GM19025 (cell line): ENCODE data around the gene MSGN1.

Experiments
- ATAC-seq: cut with Tn5 transposase; IDR thresholded peaks from one replicate; pipeline ENCODE4 v1.9.1; 2021; ENCODE audit warnings: mild to moderate bottlenecking, low read depth, moderate library complexity; ENCODE audit not compliant: unreplicated experiment

Gene MSGN1

DNA sequence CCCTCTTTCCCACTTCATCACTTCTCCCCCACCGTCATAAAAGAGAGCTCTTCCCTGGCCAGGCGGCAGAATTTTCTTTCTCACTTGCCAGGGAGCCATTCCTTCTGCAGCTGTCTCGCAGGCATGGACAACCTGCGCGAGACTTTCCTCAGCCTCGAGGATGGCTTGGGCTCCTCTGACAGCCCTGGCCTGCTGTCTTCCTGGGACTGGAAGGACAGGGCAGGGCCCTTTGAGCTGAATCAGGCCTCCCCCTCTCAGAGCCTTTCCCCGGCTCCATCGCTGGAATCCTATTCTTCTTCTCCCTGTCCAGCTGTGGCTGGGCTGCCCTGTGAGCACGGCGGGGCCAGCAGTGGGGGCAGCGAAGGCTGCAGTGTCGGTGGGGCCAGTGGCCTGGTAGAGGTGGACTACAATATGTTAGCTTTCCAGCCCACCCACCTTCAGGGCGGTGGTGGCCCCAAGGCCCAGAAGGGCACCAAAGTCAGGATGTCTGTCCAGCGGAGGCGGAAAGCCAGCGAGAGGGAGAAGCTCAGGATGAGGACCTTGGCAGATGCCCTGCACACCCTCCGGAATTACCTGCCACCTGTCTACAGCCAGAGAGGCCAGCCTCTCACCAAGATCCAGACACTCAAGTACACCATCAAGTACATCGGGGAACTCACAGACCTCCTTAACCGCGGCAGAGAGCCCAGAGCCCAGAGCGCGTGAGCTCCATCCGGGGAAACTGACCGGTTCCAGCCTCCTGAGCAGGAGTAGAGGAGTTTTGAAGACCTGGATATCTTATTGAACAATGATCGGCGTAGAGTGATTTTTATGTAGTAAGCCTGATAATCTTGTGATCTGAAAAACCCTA lies at the start of gene MSGN1:
Gene MSGN1 (plus strand): TSS at position 65 of the 850 bp plus-strand sequence. CDS start 59 bp downstream, at position 124.
- no peak for ATAC-seq

- no peak for ATAC-seq
Observed at GRCh38 chr2:17768894-17769293, 47.4 kb upstream of the MSGN1 start.

- ATAC-seq: no peak
Observed at GRCh38 chr2:17771956-17772355, 44.3 kb upstream of the MSGN1 start.

- no peak for ATAC-seq
Observed at GRCh38 chr2:17772532-17772931, 43.7 kb upstream of the MSGN1 start.

DNA sequence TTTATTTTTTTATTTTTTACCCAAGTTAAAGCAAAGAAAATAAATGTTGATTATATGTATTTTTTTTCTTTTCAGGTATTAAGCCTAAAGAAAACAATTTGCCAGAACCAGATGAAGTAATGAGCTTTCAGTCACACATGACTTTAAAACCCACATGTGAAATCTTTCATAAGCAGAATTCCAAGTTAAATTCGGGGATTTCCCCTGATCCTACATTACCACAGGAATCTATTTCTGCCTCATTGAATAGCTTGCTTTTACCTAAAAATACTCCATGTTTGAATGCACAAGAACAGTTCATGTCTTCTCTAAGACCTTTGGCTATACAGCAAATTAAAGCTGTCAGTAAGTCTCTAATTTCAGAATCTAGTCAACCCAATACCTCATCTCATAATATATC lies 35.7 kb upstream of the MSGN1 start:
- ATAC-seq: no peak

DNA sequence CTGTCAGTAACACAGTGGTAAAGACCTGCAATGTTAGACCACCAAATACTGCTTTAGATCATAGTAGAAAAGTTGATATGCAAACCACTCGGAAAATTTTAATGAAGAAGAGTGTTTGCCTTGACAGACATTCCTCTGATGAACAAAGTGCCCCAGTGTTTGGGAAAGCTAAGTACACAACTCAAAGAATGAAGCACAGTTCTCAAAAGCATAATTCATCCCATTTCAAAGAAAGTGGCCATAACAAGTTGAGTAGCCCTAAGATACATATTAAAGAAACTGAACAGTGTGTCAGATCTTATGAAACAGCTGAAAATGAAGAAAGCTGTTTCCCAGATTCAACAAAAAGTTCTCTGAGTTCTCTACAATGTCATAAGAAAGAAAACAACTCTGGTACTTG lies 34.8 kb upstream of the MSGN1 start:
- ATAC-seq: no peak

DNA sequence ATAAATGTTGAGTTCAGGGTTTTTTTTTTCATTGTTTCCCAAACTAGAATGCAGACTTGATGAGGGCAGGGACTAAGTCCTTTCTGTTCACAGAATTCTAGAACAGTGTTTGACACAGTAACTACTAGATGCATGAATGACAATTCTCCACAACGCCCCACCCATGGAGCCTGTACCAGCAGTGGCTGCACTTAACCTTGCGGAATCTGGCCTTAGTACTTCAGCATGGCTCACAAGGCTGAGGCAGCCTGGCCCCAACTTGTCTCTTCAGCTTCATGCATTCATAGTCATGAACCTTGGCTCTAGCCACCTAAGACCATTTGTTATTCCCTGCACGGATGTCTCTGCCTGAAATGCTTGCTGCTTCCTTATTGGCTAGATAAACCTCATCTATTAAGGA lies 29.5 kb upstream of the MSGN1 start:
- ATAC-seq: no peak

DNA sequence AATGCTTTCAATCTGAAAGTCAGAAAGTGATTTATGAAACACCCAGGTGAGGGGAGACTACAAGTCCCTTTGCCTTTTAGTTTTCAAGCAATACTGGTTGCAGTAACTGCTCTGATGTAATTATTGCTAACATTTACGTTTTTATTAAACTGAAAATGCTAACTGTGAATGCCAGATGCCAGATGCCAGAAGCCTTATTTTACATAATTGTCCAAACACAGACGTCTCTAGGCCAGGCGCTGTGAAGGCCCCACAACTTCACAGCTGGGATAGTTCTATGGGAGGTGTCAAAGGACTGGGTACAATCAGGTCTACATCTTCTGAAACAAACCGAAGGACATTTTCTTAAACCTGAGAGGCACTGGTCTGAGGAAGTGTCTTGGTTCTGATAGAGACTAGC lies 27.5 kb upstream of the MSGN1 start:
- ATAC-seq: no peak

GRCh38 chr2:17790536-17790935 lies 25.7 kb upstream of the MSGN1 start:
- no peak for ATAC-seq

DNA sequence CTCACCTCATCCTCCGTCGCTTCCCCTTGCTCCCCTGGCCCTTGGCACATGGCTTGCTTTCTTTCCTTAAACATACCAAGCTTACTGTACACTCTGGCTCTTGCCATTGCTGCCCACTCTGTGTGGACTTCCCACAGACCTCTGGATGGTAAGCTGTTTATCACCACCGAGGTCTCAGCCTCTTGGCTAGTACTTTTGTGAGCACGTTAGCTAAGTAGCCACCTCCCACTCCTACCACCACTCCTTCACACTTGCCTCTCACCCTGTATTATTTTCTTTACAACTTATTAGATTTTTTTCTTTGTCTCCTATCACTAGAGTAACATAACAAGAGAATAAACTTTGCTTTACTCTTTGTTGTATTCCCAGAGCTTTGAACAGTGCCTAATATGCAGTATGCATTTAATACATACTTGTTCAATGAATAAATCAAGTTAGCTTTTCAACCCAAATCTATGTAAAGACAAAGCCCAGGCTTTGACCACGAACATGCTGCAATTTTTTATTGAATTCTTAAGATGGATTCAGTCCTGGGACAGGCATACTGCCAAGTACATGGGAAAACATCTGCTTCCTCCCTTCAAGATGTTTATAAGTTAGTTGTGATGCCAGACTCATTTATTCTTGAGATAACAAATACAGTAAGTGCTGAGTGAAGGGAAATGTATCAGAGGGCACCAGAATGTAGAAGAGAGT lies 25.0 kb upstream of the MSGN1 start:
- ATAC-seq: no peak

DNA sequence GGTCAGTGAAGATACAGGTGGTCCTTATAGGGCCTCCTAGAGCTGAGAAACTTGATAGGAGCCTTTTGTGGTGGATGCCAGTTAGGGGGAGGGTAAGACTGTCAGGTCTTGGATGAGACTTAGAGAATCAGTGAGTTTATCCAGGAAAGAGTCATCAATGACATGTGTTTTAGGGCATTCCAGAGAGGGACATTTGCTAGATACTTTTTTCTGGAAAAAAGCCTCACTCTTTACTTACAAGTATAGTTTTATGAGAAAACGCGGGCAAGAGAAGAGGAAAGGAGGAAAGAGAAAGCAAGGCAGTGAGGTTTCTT lies 24.5 kb upstream of the MSGN1 start:
- no peak for ATAC-seq

GRCh38 chr2:17792515-17792914 lies 23.7 kb upstream of the MSGN1 start:
- no peak for ATAC-seq

GRCh38 chr2:17793296-17793695 lies 23.0 kb upstream of the MSGN1 start:
- no peak for ATAC-seq

GRCh38 chr2:17793803-17794354 lies 22.4 kb upstream of the MSGN1 start:
- ATAC-seq: no peak

DNA sequence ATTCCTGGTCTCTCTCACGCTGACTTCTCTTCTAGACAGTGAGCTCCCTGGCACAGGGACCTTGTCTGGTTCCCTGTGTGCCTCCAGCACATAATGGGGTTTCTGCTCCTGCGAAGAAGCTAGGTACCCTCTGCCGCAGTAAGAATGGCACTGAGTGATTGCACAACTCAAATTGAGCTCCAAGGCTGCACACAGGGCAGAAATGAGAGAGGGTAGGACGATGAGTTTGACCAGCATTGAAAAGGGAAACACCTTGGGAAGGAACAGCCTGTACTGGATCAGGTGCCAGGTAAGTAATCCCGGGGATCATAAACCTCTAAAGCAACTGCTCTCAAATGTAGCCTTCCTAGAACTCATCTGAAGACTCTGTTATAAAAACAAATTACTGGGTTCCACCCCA lies 21.0 kb upstream of the MSGN1 start:
- ATAC-seq: no peak

DNA sequence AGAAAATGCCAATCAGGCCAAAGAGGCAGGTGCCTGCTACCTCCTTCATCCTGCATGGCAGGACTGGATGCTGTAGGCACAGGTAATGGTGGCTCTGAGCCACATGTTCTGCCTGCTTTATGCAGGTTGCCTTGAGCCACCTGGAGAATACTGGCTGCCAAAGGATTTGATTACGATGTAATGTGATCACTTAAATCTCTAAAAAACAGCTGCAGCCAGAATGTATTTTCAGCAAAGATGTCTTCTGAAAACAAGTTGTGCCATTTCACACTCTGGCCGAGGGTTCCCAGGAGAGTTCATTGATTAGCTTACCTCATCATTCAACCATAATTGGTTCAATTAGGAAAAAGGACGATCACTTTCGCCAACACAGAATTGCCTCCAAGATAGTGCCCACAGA lies 17.9 kb upstream of the MSGN1 start:
- no peak for ATAC-seq

- ATAC-seq: no peak
Observed at GRCh38 chr2:17799301-17800120, 16.7 kb upstream of the MSGN1 start.

- ATAC-seq: no peak
Observed at GRCh38 chr2:17800219-17800618, 16.0 kb upstream of the MSGN1 start.

DNA sequence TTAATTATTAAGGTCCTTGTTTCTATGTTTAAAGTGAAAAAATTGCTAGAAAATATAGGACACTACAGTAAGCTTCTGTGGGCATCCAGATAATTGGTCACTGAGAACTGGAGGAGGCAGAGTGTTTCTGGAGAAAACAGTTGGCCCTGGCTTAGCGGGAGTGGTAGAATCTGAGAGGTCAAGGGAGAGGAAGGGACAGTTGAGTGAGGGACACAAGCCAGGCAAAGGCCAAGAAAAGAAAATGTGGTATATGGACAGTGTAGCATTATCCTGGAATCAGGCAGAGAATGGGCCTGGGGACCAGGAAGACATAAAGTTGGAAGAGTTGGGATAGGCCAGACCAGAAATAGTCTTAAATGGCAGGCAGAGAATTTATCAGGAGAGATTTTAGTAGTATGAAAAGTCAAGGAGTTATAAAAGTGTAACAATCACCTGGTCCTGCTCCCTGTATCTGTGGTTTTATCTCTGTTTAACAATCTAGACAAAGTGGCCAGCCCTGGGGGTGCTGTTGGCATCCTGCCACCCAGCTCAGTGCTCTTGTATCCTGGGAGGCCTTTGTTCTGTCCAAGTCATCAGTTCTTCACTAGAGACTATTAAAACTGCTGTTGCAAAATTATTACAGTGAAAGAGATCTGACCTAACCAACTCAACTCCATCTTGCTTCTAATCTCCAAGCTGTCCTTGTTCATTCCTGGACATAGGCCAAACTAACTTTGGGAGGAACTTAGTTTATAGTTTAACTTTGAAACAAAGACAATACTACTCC lies 15.4 kb upstream of the MSGN1 start:
- no peak for ATAC-seq

GRCh38 chr2:17803497-17803896 lies 12.8 kb upstream of the MSGN1 start:
- ATAC-seq: no peak
